ENCODE data around the gene SLC35G3. TPM values are rescaled to one million over a fixed set of nuclear protein-coding genes. Genes with fewer than 3 reads are reported as not detected.

The SLC35G3 gene
- polyA plus RNA-seq, 1 donor (not counting 4 experiments of a cell fraction or from before 2014, with no cell fraction given), result not detected

DNA sequence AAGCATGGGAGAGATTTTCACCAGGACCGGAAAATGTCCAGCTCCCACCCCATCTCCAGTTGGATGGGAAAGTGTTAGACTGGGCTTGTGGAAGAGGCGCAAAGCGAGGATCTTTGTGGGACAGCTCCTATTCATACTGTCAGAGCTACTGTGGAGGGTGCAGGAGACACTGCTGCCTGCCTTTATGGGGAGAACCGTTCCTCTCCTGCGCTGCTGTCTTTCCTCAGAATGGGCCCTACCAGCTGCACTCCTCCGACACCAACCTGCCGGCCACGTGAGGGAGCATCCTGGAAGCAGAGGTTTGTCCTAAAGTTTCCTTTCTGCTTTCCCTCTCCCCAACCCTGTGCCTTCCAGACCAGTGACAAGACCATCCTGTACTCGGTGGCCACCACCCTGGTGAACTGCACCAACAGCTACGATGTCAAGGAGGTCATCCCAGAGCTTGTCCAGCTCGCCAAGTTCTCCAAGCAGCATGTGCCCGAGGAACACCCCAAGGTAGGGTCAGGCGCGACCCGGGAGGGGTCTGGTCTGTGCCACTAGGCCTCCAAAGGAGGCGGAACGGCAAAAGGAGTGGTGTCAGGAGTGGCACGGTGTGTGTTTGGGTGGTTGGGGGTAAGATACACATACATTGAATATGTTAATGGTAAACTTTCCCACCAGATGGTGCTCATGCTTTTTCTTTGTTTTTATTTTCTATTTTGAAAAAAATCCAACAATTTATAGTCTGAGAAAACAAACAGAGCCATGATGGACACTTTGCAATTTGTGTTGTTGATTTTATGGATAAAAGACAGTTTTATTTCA is 23.0 kb downstream of the SLC35G3 start:
- Histone ChIP-seq H3K4me1 (ENCODE audit: control insufficient read depth, extremely low read depth, insufficient read depth, low read length) (peaks cover 15% of the 10 kb centered on the region), H3K27me3 (ENCODE audit: control insufficient read depth, extremely low read depth, insufficient read depth, low read length) (peaks cover 4% of the 10 kb centered on the region), H3K36me3 (ENCODE audit: control insufficient read depth in 2 of 2, extremely low read depth in 1 of 2, insufficient read depth in 2 of 2, low read length in 2 of 2) (no peaks in the 10 kb centered on the region), H2AFZ (ENCODE audit: control insufficient read depth, low read length) (no peak overlapping the region), H3K9me1 (ENCODE audit: control insufficient read depth, extremely low read depth, insufficient read depth, low read length) (no peaks in the 10 kb centered on the region), H3K4me2 (ENCODE audit: control insufficient read depth, extremely low read depth, insufficient read depth, low read depth, low read length) (no peak overlapping the region), H3K27ac (ENCODE audit: control insufficient read depth, insufficient read depth, low read length) (no peak overlapping the region), H4K20me1 (ENCODE audit: control insufficient read depth, extremely low read depth, insufficient read depth, low read length) (no peaks in the 10 kb centered on the region), H3K79me2 (ENCODE audit: control insufficient read depth, insufficient read depth, low read length) (no peaks in the 10 kb centered on the region), H3K9me3 (ENCODE audit: control insufficient read depth, low read depth, low read length) (no peaks in the 10 kb centered on the region), H3K9ac (ENCODE audit: control insufficient read depth, extremely low read depth, insufficient read depth, low read length) (no peak overlapping the region), H3K4me3 (ENCODE audit: control insufficient read depth in 2 of 3, extremely low read depth in 1 of 3, insufficient read depth in 2 of 3, low read depth in 1 of 3, low read length in 3 of 3) (no peak overlapping the region)
- FAIRE-seq (peak; percentile 34), DNase-seq (ENCODE audit: low read depth, low spot score) (no peak)
- dilution Hi-C loops (cut with MboI; ENCODE audit: extremely low pct_ligation_motif_present, low sequenced_read_pairs), result no loop called here
- TF ChIP-seq EZH2 (IDR thresholded peaks at IDR 0.05; ENCODE audit: low read length), result no peak
- TF ChIP-seq, protein P1, sequence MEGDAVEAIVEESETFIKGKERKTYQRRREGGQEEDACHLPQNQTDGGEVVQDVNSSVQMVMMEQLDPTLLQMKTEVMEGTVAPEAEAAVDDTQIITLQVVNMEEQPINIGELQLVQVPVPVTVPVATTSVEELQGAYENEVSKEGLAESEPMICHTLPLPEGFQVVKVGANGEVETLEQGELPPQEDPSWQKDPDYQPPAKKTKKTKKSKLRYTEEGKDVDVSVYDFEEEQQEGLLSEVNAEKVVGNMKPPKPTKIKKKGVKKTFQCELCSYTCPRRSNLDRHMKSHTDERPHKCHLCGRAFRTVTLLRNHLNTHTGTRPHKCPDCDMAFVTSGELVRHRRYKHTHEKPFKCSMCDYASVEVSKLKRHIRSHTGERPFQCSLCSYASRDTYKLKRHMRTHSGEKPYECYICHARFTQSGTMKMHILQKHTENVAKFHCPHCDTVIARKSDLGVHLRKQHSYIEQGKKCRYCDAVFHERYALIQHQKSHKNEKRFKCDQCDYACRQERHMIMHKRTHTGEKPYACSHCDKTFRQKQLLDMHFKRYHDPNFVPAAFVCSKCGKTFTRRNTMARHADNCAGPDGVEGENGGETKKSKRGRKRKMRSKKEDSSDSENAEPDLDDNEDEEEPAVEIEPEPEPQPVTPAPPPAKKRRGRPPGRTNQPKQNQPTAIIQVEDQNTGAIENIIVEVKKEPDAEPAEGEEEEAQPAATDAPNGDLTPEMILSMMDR (optimal IDR thresholded peaks at IDR 0.05 in 1 of 3, IDR thresholded peaks at IDR 0.05 in 1 of 3, conservative IDR thresholded peaks at IDR 0.05 in 1 of 3; ENCODE audit: extremely low read depth in 1 of 3, insufficient read depth in 2 of 3, low read length in 3 of 3), result peak in 2 of 3 experiments; percentile 6 to 39

DNA sequence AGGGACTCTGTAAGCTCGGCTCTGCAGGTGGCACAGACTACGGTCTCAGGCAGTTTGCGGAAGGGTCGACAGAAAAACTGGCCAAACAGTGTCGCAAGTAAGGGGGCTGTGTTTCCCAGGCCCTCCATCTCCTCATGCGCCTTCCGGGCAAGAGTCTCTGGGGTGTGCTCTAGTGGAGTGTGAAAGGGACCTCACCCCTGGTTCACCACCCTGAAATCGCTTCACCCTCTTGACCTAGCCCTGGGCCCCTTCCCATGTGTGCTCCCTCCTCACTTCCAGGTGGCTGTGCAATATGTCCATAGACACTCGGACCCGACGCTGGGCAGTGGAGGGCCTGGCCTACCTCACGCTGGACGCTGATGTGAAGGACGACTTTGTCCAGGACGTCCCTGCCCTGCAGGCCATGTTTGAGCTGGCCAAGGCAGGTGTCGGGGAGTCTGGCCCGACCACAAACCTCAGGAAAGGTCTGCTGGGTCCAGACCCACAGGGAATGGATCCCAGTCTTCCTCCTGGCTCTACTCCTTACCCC is 24.3 kb downstream of the SLC35G3 start:
- H3K36me3 ChIP-seq (ENCODE audit: control insufficient read depth in 2 of 2, extremely low read depth in 1 of 2, insufficient read depth in 2 of 2, low read length in 2 of 2), result no peaks in the 10 kb centered on the region

More for the DNA sequence above, 24.3 kb downstream of the SLC35G3 start:
- no peaks in the 10 kb centered on the region for H3K79me2 ChIP-seq (ENCODE audit: control insufficient read depth, insufficient read depth, low read length)
- peaks cover 15% of the 10 kb centered on the region for H3K4me1 ChIP-seq (ENCODE audit: control insufficient read depth, extremely low read depth, insufficient read depth, low read length)
- H3K4me3 ChIP-seq (ENCODE audit: control insufficient read depth in 2 of 3, extremely low read depth in 1 of 3, insufficient read depth in 2 of 3, low read depth in 1 of 3, low read length in 3 of 3), result no peak overlapping the region
- no peak overlapping the region for H3K27ac ChIP-seq (ENCODE audit: control insufficient read depth, insufficient read depth, low read length)
- TF ChIP-seq EZH2 (IDR thresholded peaks at IDR 0.05; ENCODE audit: low read length), result no peak
- TF ChIP-seq, protein P1 (optimal IDR thresholded peaks at IDR 0.05 in 1 of 3, IDR thresholded peaks at IDR 0.05 in 1 of 3, conservative IDR thresholded peaks at IDR 0.05 in 1 of 3; ENCODE audit: extremely low read depth in 1 of 3, insufficient read depth in 2 of 3, low read length in 3 of 3), result no peak
- no peak for FAIRE-seq
- DNase-seq (ENCODE audit: low read depth, low spot score), result no peak
- no peak overlapping the region for H3K9ac ChIP-seq (ENCODE audit: control insufficient read depth, extremely low read depth, insufficient read depth, low read length)
- no peaks in the 10 kb centered on the region for H3K9me3 ChIP-seq (ENCODE audit: control insufficient read depth, low read depth, low read length)
- dilution Hi-C loops (cut with MboI; ENCODE audit: extremely low pct_ligation_motif_present, low sequenced_read_pairs), result no loop called here
- H2AFZ ChIP-seq (ENCODE audit: control insufficient read depth, low read length), result no peak overlapping the region
- H3K9me1 ChIP-seq (ENCODE audit: control insufficient read depth, extremely low read depth, insufficient read depth, low read length), result no peaks in the 10 kb centered on the region
- peaks cover 4% of the 10 kb centered on the region for H3K27me3 ChIP-seq (ENCODE audit: control insufficient read depth, extremely low read depth, insufficient read depth, low read length)
- H4K20me1 ChIP-seq (ENCODE audit: control insufficient read depth, extremely low read depth, insufficient read depth, low read length), result no peaks in the 10 kb centered on the region
- H3K4me2 ChIP-seq (ENCODE audit: control insufficient read depth, extremely low read depth, insufficient read depth, low read depth, low read length), result no peak overlapping the region

All from keratinocyte (primary cell).